OCI-LY1 (cell line): ENCODE data around the gene ADCK1.

Experiments used
- H2AFZ ChIP-seq: fragments of 200-600 bp; sonication (generic), shearing (Covaris generic); 2 replicates; pipeline ENCODE4 v1.6.0; 2014; ENCODE audit warnings: antibody characterized with exemption, mild to moderate bottlenecking, low read length
- H3F3A ChIP-seq: fragments of 200-600 bp; sonication (generic), shearing (Covaris generic); 2 replicates; pipeline ENCODE4 v1.6.0; 2014; ENCODE audit warnings: mild to moderate bottlenecking, antibody characterized with exemption, low read length, moderate library complexity; ENCODE audit not compliant: insufficient read depth
- H3K27ac ChIP-seq: fragments of 200-600 bp; sonication (generic); 2 replicates; pipeline ENCODE4 v1.5.1; 2014; ENCODE audit warnings: low read length, mixed run types, mild to moderate bottlenecking, low read depth; ENCODE audit not compliant: poor library complexity, severe bottlenecking
- H3K27me3 ChIP-seq: fragments of 200-600 bp; sonication (generic); 2 replicates; pipeline ENCODE4 v1.6.0; 2014; ENCODE audit warnings: antibody characterized with exemption, mild to moderate bottlenecking, low read length, moderate library complexity; ENCODE audit not compliant: insufficient read depth
- H3K36me3 ChIP-seq: fragments of 200-600 bp; sonication (generic); 2 replicates; pipeline ENCODE4 v1.6.1; 2014; ENCODE audit warnings: mild to moderate bottlenecking, antibody characterized with exemption, low read length, moderate library complexity, mixed read lengths; ENCODE audit not compliant: insufficient read depth
- H3K4me1 ChIP-seq: fragments of 200-600 bp; sonication (generic); 2 replicates; pipeline ENCODE4 v1.5.1; 2014; ENCODE audit warnings: mild to moderate bottlenecking, low read length, moderate library complexity; ENCODE audit not compliant: insufficient read depth, severe bottlenecking
- H3K4me2 ChIP-seq: fragments of 200-600 bp; sonication (generic), shearing (Covaris generic); 2 replicates; pipeline ENCODE4 v1.6.1; 2014; ENCODE audit warnings: low read length
- H3K4me3 ChIP-seq: fragments of 200-600 bp; sonication (generic); 2 replicates; pipeline ENCODE4 v1.5.1; 2014; ENCODE audit warnings: low read length, low read depth, mild to moderate bottlenecking, mixed read lengths; ENCODE audit not compliant: poor library complexity, severe bottlenecking
- H3K79me2 ChIP-seq: fragments of 200-600 bp; shearing (Covaris generic); 2 replicates; pipeline ENCODE4 v1.6.1; 2016; ENCODE audit warnings: mixed run types, low read length, mixed read lengths; ENCODE audit not compliant: insufficient read depth
- H3K9ac ChIP-seq: fragments of 200-600 bp; sonication (generic), shearing (Covaris generic); 2 replicates; pipeline ENCODE4 v1.6.1; 2014; ENCODE audit warnings: mild to moderate bottlenecking, low read length, mixed read lengths
- H3K9me2 ChIP-seq: fragments of 200-600 bp; sonication (generic), shearing (Covaris generic); 2 replicates; pipeline ENCODE4 v1.6.1; 2014; ENCODE audit warnings: low read depth, mild to moderate bottlenecking, low read length, mixed read lengths
- H3K9me3 ChIP-seq: fragments of 200-600 bp; shearing (Covaris generic); 2 replicates; pipeline ENCODE4 v1.6.1; 2014; ENCODE audit warnings: low read length, mixed read lengths
- H4K20me1 ChIP-seq: fragments of 200-600 bp; sonication (generic), shearing (Covaris generic); 2 replicates; pipeline ENCODE4 v1.6.0; 2016; ENCODE audit warnings: mild to moderate bottlenecking, low read length; ENCODE audit not compliant: insufficient read depth
- CTCF ChIP-seq: fragments of 200-600 bp; sonication (generic), shearing (Covaris generic); IDR thresholded peaks from 2 replicates; pipeline ENCODE4 v1.5.1; 2017; ENCODE audit warnings: mild to moderate bottlenecking, antibody characterized with exemption, low read length, moderate library complexity, mixed read lengths
- EZH2 ChIP-seq: fragments of 200-600 bp; sonication (generic), shearing (Covaris generic); IDR thresholded peaks from 2 replicates; pipeline ENCODE4 v1.8.0; 2017; ENCODE audit warnings: borderline replicate concordance, mixed run types, mild to moderate bottlenecking, antibody characterized with exemption, low read length, moderate library complexity, mixed read lengths

Gene ADCK1

DNA sequence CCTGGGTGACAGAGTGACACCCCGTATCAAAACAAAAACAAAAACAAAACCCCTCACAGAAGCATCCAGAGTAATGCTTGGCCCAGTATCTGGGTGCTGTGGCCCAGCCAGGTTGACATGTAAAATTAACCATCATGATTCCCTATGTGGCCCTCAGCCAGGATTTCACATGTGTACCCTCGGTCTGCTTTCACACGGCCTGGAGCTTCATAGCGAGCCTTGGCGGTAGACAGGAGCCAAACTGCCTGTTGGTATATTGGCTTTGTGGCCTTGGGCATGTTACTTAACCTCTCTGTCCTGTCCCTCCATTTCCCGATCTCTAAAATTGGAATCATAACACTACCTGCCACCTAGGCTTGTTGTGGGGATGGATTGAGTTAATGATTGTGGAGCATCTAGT is 65.5 kb downstream of the ADCK1 start:
- H3K9me3 ChIP-seq = no peaks in the 10 kb centered on the region
- TF ChIP-seq CTCF (no peak), EZH2 (no peak)
- no peak overlapping the region for H3K4me3 ChIP-seq
- no peaks in the 10 kb centered on the region for H3K4me1 ChIP-seq
- H3K9me2 ChIP-seq = no peaks in the 10 kb centered on the region
- no peaks in the 10 kb centered on the region for H3K27me3 ChIP-seq
- no peaks in the 10 kb centered on the region for H3F3A ChIP-seq
- H4K20me1 ChIP-seq = no peaks in the 10 kb centered on the region
- H3K79me2 ChIP-seq = no peaks in the 10 kb centered on the region
- H3K36me3 ChIP-seq = no peaks in the 10 kb centered on the region
- no peak overlapping the region for H3K9ac ChIP-seq
- no peak overlapping the region for H3K4me2 ChIP-seq
- no peak overlapping the region for H3K27ac ChIP-seq
- H2AFZ ChIP-seq = no peak overlapping the region

GRCh38 chr14:77866932-77867331 is 67.0 kb downstream of the ADCK1 start:
- no peak overlapping the region for H3K4me2 ChIP-seq
- no peaks in the 10 kb centered on the region for H3K27me3 ChIP-seq
- no peaks in the 10 kb centered on the region for H3K36me3 ChIP-seq
- H3K9ac ChIP-seq = no peak overlapping the region
- H3K9me3 ChIP-seq = no peaks in the 10 kb centered on the region
- no peak overlapping the region for H3K4me3 ChIP-seq
- no peaks in the 10 kb centered on the region for H3K79me2 ChIP-seq
- H2AFZ ChIP-seq = no peak overlapping the region
- no peak overlapping the region for H3K27ac ChIP-seq
- TF ChIP-seq EZH2 (no peak), CTCF (no peak)
- H3F3A ChIP-seq = no peaks in the 10 kb centered on the region
- H3K4me1 ChIP-seq = no peaks in the 10 kb centered on the region
- no peaks in the 10 kb centered on the region for H3K9me2 ChIP-seq
- no peaks in the 10 kb centered on the region for H4K20me1 ChIP-seq

DNA sequence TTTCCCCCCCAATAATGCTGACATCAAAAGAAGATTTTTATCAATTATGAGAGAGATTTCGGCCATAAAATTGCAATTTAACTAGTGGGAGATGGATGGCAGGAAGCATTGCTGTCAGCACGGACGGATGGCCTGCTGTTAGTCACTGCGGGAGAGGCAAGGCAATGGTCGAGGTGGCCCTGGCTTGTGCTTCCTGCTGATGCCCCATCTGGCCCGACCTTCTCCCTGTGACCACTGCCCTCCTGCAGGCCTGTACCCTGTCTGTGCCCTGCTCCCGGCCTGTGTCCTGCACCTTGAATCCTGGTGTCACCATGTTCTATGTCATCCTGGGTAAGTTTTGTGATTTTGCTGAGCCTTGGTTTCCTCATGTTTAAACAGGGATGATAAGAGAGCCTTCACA is 67.6 kb downstream of the ADCK1 start:
- Histone ChIP-seq H3K4me2 (no peak overlapping the region), H3K9me3 (no peaks in the 10 kb centered on the region), H4K20me1 (no peaks in the 10 kb centered on the region), H3K36me3 (no peaks in the 10 kb centered on the region), H3K4me3 (no peak overlapping the region), H3K27me3 (no peaks in the 10 kb centered on the region), H3F3A (no peaks in the 10 kb centered on the region), H2AFZ (no peak overlapping the region), H3K9me2 (no peaks in the 10 kb centered on the region), H3K4me1 (no peaks in the 10 kb centered on the region), H3K27ac (no peak overlapping the region), H3K9ac (no peak overlapping the region), H3K79me2 (no peaks in the 10 kb centered on the region)
- TF ChIP-seq CTCF (no peak), EZH2 (no peak)
